Stimulated activated CD4-positive, alpha-beta T cell treated with anti-CD3 and anti-CD28 coated beads, Interleukin-1b, Interleukin-23, amount 100 ng/mL, for 4 hours (primary cell): ENCODE data around the gene SRGAP3.

Experiments used
- DNase-seq, 2 donors: peaks; one replicate each; pipeline ENCODE4 v3.0.0-alpha.2; 2020; ENCODE audit warnings: low read depth in 2 of 2

The SRGAP3 gene

GRCh38 chr3:9201955-9202354 is 47.5 kb downstream of the SRGAP3 start:
- DNase-seq = no peak

DNA sequence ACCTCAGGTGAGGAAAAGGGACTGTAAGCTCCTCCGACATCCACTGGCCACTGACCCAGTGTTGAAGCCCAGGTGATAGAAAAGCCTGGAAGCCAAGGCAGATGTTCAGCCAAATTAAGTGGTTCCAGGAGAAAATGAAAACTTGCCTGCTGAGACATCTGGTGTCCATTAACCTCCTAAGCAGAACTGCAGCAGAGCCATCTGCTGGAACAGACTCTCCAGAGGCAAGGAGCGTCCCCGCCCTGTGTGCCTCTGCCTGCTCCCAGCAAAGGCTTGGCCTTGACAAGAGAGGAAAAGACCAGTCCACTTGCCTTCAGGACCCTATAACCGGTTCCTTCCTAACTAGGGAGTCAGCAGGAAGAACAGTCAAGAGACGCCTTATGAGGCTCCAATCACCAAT is 48.2 kb downstream of the SRGAP3 start:
- DNase-seq = no peak

DNA sequence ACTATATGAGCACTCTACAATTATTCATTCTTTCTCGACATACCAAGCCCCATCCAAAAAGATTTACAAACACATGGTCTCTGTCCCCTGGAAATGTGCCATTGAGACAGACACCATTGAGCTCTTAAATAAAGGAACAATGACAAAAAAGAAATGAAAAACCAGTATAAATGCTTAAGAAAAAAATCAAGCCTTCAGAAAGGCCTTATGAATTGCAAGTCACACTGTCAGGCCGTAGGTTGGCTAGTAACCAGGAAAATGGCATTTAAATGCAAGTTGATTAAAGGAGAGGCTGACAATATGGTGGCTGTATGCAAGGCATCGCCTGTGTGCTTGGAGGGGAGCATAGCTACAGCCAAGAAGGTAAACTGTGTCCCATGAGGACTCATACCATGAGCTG is 49.7 kb downstream of the SRGAP3 start:
- no peak for DNase-seq

- DNase-seq = no peak
These were observed 50.5 kb downstream of the SRGAP3 start for GRCh38 chr3:9198899-9199335.

DNA sequence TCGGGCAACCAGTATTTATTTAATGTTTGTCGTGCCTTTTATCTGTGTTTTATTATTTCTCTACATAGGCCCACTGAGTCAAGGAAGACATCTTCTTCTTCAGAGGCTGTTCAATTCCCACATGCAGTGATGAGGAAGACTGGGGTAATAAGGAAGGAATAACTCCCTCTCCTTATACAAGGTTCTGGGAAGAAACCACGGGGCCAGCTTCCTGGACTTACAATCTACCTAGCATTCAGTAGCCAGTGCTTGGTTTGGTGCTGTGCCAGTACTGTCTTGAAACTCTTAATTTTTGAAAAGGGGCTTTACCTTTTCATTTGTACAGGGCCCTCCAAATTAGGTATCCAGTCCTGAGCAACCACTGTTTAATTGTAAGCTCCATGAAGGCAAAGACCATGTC is 51.2 kb downstream of the SRGAP3 start:
- no peak for DNase-seq

DNA sequence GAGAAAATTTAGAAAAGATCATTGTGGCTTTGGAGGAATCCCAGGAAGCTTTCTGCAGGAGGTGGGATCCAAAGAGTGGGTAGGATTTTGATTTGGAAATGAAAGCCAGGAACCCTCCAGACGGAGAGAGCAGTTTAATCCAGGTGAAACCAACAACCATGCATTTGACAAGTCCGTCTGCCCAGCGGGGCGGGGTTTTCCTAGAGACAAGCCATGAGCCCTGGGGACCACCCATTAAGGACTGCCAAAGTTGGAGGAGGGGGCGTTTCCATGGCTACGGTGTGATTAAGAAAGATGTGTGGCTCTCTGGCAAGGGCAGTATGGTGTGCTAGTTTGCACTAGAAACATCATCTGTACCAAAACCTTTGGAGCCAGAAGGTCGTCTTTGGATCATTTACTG is 53.4 kb downstream of the SRGAP3 start:
- DNase-seq = no peak

DNA sequence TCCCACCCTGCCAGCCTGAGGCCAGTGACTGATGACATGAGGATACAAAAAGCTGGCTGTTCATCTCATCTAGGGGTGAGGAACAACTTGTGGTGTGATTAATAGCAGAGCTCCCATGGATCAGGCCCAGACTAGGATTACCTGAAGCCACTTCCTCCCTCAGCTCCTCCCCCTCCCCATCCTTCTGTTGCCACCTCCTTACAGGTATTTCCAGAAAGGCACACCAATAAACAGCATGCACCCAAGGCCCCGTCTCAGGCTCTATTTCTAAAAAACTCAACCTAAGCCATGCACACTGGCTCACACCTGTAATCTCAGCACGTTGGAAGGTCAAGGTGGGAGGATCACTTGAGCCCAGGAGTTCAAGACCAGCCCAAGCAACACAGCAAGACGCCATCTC is 54.1 kb downstream of the SRGAP3 start:
- DNase-seq = no peak

DNA sequence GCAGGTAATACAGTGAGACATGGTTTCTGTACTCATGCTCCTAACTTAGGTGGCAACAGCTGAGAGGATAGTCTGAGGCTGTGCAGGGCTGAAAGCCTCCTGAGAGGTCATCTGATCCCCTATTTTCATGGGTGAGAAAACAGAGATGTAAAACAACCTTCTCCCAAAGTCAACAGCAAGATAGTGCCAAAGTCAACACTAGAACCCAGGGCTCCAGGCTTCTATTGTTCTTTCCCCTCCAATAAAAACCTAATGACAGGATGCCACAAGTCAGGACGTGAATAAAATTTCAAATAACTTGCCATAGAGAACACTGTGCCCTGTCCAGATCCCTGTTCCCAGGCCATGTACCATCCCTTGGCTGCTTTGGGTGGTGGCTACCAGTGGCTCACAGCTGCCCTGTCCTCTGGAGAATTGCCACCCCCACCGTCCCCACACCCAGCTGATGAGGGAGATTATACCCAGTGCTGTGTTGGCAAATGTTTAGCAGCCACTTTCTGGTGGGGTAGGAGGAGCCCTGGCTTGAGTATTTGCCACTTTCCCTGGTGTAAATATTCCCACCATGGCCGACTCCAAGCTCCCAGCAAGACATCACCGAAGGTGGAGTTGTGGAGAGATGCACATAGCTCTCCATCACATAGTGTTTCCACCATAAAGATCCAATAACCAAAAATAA is 54.8 kb downstream of the SRGAP3 start:
- no peak for DNase-seq

- no peak for DNase-seq
These were observed 55.7 kb downstream of the SRGAP3 start for GRCh38 chr3:9193633-9194195.

GRCh38 chr3:9193211-9193610 is 56.2 kb downstream of the SRGAP3 start:
- DNase-seq = no peak

DNA sequence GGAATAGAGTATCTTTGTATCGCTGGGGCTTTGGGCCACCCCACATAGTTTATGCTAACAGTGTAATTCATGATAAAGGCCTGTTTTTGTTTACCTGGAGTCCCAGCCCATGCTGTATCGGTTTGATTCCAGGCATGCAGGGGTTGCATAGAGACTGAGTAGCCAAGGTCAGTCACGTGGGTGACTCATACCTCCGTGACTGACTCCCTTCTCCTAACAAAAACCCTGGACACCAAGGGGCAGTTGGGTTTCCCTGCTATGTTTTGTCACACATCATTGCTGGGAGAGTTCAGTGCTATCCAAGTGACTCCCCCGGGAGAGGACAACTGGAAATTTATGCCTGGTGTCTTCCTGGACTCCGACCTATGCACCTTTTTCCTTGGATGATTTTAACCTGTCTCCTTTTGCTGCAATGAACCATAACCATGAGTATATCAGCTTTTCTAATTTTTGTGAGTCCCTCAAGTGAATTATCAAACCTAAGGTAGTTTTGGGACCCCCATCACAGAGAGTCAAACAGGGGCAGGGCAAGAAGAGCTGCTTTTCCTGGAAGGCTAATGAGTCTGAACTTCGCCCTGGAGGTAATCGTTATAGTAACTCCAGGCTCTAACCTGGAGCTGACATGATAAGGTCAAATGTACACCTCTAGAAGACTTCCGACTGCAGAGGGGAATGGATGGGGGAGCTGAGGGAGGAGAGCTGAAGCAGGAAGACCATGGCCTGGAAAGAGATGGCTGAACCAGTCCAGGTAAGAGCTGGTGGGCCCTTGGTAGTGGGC is 57.0 kb downstream of the SRGAP3 start:
- DNase-seq = no peak

GRCh38 chr3:9190276-9190675 is 59.2 kb downstream of the SRGAP3 start:
- DNase-seq = no peak

- no peak for DNase-seq
These were observed 60.9 kb downstream of the SRGAP3 start for GRCh38 chr3:9188583-9188982.

- no peak for DNase-seq
These were observed 63.7 kb downstream of the SRGAP3 start for GRCh38 chr3:9185701-9186100.

DNA sequence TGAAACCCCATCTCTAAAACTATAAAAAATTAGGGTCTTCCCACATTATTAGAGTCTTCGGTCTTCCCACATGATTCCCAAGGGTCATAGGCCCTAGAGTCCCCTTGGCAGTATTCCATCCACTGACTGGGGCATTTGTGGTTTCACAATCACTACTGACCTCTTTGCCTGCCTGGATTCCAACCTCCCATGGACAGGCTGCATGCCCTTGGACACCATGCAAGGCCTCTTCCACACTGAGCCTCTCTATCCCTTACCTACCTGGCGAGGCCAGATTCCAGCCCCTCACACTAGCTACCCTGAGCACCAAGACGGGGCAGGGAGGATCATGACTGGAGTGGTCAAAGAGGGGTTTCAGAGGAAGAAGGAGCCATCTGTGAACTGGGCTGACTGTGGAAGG is 64.4 kb downstream of the SRGAP3 start:
- DNase-seq = no peak

DNA sequence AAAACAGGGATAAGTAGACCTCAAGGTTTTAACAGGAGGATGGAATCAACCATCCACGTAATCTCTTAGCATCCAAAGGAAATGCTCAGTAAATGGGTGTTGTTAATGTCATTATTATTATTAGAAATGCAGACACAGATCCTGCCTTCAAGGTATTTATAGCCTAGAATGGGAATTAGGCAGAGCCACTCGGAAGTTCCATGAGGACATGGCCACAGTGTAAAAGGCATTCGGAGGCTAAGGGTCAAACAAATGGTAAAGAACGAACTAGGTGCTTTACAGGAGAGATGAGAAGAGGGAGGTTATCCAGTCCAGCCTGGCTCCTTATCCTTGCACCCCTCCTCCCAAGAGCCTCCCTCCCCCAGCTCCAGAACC is 65.0 kb downstream of the SRGAP3 start:
- no peak for DNase-seq

DNA sequence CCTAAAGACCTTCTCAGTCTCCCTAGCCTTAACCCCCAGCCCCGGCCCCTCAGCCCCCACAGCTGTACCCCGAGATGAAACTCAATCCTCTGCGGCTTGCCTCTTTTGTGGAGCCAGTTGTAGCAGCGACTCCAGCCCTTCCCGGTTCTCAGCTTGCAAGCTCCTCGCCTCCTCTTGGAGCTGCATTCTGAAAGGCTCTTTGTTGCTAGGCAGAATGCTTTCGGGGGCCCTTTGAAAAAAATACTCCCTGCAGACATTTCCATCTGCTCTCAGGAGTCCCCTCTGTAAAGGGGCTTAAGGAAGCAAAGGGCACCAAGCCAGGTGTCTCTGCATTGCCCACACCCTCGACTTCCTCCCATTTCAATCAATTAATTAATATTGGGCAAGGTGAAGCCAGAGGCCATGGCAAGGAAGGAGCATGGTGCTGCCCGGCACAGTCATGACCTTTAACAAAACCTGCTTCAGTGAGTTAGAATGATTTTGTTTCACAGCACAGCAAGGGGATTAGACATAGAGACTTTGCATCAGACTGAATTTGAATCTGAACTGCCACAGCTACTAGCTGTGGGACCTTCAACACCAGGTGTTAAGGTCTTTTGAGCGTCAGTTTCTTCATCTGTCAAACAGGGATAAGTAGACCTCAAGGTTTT is 65.5 kb downstream of the SRGAP3 start:
- no peak for DNase-seq

DNA sequence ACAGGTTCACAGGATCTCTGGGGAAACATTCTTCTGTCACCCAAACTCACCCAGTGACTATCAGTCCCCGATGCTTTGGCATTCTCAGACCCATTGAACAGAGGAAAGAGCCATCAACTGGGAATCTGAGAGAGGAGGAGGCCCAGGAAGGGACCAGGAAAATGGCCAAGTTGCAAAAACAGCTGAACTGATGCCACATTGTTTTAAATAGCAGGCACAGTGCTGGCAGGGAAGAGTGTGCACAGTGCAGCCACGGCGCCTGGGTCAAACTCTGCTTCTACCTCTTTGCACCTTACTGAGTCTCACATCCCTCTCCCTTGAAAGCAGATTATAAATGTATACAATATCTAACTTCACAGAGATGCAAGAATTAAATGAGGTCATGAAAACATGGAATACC is 66.4 kb downstream of the SRGAP3 start:
- DNase-seq = no peak

DNA sequence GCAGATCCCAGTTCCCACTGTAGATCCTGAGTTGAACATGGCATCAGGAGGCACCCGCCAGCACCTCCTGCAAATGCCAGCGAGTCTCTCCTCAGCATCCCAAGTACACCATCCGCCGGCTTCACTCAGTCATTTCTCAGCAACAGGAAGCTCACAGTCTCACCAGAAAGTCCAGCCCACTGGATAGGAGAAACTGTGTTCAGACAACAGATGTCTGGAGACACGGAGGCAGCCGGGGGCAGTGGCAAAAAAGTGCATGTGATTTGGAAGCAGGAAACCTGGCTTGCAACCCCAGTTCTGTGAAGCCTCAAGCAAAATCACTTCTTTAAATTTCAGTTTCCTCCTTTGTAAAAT is 68.7 kb downstream of the SRGAP3 start:
- no peak for DNase-seq

- DNase-seq = no peak
These were observed 69.4 kb downstream of the SRGAP3 start for GRCh38 chr3:9179826-9180763.

GRCh38 chr3:9178697-9179096 is 70.7 kb downstream of the SRGAP3 start:
- DNase-seq = no peak

- DNase-seq = no peak
These were observed 74.0 kb downstream of the SRGAP3 start for GRCh38 chr3:9175421-9175820.
